ENCODE results near the gene LNPEP.

LNPEP gene

DNA sequence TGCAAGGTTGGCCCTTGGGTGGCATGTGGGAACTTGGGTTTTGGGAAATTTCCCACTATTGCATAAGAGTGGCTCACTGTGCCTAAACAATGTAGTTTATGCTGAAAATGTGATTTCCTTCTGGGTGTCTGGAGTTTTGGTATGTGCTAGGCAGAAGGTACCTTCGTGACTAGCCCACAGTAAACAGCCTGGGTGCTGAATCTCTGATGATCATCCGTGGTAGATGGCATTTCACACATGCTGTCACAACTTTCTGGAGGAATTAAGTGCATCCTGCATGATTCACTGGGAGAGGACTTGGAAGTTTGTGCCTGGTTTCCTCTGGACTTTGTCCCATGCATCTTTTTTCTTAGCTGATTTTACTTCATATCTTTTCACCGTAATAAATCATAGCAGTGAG lies 64.5 kb downstream of the LNPEP start:
- no peak for DNase-seq (ENCODE audit: low read depth, low spot score)

DNA sequence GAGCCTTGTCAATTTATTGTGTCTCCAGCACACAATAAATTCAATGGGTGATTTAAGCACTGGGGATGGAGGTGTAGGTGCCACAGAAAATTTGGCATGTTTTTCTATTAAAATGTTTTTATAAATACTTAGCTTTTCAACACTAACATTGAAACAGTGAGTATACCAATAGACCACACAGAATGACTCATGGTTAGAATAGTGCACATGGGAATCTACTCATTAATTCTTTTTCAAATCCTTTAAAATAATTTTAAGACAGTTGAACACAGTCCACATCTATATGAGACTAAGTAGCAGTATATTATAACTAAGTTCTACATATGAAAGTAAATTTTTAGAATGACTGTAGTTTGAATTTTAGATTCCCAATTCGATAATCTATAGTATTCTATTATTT lies 67.1 kb downstream of the LNPEP start:
- no peak for DNase-seq (ENCODE audit: low read depth, low spot score)

DNA sequence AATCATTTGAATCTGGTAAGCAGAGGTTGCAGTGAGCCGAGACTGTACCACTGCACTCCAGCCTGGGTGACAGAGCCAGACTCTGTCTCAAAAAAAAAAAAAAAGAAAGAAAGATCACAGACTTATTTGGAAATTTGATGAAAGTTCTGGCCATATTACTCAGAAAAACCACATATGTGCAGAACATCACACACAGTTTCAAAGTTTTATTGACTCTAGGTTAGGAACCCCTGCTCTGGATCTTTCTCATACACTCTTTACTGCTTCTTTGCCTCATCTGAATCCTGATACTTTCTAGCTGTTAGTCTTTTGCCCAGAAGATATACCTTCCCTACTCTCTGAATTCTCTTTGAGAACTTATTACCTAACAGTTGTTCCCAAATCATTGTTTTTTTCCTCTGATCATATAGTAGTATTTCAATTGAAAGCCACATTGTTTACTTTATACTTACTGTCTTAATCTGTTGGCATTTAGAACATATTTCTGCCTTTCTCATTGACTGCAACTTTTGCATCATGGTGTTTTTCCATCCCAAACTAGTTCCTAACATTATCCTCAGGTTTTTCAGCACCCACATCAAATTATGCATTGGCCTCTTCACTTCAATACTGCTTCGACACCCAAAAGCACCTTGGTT lies 68.7 kb downstream of the LNPEP start:
- no peak for DNase-seq (ENCODE audit: low read depth, low spot score)

DNA sequence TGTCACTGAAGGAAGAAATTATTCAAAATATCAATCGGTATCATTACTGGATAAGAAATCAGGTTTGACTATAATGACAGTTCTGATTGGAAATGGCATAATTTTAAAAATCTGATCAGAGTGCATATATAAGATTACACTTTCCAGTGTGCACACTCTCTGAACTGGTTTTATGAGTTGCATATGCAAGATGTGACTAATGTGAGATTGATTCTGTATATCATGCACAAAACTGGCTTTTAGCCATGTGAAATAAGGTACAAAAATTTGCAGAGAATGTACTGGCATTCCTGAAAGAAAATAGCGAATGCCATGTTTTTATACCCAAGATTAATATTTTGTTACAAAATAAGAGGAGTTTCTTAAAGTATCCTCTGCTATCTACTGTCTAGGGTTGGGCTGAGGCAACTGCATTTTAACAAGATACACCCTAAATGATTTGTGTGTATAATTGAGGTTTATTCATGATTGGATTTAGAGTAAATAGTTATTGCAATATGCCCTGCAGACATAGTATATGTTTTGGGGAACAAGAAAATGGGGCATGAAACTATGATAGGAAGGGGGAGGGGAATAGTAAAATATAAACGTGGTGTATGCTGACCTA lies 70.7 kb downstream of the LNPEP start:
- no peak for DNase-seq (ENCODE audit: low read depth, low spot score)

GRCh38 chr5:97009212-97009898 lies 73.5 kb downstream of the LNPEP start:
- DNase-seq (ENCODE audit: low read depth, low spot score) = no peak

DNA sequence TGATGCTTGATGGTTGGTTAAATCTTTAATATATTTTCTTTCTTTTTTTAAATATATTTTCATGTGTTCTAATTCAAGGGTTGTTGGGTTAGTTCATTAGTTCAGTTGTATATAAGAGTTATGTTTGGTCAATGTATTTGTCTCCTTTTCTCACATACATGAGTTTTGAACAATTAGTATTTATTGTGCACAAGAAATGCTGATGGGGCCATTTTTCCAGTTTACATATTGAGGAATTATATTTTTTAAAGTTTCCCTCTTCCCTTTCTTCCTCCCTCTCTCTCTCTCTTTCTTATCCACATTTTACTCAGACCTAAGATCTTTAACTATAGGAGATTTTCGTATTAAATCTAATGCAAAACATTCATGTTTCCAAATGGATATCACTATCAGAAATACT lies 74.0 kb downstream of the LNPEP start:
- DNase-seq (ENCODE audit: low read depth, low spot score) = no peak

DNA sequence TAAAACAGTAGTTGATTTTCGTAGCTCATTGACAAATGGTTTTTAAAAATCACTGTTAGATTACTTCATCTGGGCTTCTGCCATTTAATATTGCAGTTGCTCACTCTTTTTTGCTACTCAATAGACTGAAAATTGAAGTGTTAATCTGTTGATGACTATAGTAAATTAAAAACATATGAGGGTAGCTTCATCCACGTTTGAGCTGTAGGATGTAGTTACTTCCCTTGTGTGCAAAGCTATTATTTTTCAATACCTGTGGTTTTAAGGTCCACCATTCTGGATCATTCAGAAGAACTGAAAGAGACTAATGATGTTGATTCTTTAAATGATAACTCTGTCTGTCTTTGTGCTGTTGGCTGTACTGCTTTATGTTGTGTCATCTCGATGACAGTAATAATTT lies 74.7 kb downstream of the LNPEP start:
- DNase-seq (ENCODE audit: low read depth, low spot score) = no peak

GRCh38 chr5:97011567-97011966 lies 75.7 kb downstream of the LNPEP start:
- DNase-seq (ENCODE audit: low read depth, low spot score) = no peak

GRCh38 chr5:97019435-97020117 lies 83.7 kb downstream of the LNPEP start:
- no peak for DNase-seq (ENCODE audit: low read depth, low spot score)

DNA sequence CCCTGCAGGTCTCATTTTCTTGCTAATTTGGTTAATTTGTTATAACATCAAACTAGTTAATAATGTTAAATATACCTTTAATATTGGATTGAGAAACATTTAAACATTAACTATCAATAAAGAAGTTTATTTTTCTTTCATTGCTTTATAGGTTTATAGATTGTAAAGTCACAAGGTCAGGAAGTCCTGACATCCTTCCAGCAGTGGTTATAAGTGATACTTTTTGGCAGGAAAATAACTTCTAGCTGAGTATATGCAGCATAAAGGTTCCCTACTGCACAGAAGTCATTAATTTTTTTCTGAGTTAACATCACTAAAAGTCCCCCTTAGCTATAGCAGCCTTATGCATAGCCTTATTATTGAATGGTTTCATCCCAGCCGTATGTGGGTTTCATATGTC lies 85.5 kb downstream of the LNPEP start:
- DNase-seq (ENCODE audit: low read depth, low spot score) = no peak

DNA sequence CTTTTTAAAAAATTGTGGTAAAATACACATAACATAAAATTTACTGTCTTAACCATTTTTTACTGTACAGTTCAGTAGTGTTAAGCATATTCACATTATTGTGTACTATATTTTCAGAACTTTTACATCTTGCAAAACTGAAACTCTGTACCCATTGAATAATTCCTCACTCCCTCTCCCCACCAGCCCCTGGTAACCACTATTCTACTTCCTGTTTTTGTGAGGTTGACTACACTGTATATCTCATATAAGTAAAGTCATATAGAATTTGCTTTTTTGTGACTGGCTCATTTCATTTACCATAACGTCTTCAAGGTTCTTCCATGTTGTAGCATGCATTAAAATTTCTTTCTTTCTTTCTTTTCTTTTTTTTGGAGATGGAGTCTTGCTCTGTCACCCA lies 87.0 kb downstream of the LNPEP start:
- no peak for DNase-seq (ENCODE audit: low read depth, low spot score)

GRCh38 chr5:97026721-97027120 lies 90.8 kb downstream of the LNPEP start:
- DNase-seq (ENCODE audit: low read depth, low spot score) = no peak

DNA sequence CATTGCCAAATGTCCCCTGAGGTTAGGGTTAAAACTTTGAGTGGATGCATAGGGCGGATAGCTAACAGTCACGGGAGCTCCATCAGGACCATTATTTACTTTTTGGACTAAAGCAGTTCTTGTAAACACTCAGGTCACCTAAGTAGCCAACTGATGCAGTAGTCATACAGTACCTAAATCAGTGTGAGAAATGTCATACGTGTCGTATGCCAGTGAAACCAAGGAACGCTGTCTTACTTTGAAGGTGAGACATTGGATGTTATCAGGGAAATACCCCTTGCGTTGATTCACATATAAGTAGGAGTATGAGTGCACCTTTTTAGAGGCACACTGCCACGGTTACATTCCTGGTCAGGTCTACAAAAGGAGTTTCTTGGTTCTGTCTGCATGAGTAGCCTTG lies 101.9 kb downstream of the LNPEP start:
- DNase-seq (ENCODE audit: low read depth, low spot score) = no peak

DNA sequence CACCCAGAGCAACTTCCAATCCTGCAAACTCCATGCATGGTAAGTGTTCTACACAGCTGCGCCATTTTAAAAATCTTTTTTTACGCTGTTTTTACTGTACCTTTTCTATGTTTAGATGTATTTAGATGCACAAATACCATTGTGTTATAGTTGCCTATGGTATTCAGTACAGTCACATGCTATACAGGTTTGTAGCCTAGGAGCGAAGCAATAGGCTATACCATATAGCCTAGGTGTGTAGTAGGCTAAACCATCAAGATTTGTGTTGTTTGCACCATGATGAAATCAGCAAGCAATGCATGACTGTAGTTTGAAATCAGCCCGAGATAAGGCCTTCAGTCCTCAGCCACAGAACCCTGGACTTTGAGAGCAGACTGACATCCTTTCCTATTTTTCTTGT lies 105.4 kb downstream of the LNPEP start:
- DNase-seq (ENCODE audit: low read depth, low spot score) = no peak

GRCh38 chr5:97042996-97043395 lies 107.1 kb downstream of the LNPEP start:
- DNase-seq (ENCODE audit: low read depth, low spot score) = no peak

GRCh38 chr5:97043511-97043910 lies 107.6 kb downstream of the LNPEP start:
- no peak for DNase-seq (ENCODE audit: low read depth, low spot score)

- DNase-seq (ENCODE audit: low read depth, low spot score) = peak; percentile 54
These were observed 108.2 kb downstream of the LNPEP start for GRCh38 chr5:97044052-97044451.

DNA sequence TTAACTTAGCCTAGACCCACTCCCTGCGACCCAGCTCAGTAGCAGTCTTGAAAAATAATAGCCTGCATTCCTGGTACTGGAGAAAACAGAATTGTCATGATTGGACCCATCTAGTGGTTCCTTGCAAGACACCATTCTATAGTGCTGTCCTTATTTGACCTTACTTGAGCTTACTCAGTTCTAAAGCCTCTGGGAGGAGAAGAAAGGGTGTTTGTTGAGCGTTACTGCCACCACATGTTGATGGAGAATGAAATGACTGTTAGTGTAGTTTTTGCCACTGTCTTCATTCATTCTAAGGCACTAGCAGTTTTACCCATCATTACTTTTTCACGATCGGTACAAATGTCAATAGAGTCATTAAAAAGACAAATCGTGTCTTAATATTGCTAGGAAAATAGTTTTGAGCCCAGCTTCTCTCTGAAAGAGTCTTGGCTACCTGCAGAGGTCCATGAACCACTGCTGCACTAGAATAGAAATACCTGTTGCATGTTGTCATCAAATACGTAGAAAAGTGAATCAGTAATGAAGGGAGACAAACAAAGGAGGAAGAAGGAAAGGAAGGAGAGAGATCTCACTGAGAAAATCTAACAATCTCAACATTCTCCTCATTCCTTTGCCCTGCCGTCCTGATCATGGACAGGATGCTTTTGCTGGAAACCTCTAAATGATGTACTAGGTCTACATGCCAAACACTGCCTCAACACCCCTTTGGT lies 110.5 kb downstream of the LNPEP start:
- no peak for DNase-seq (ENCODE audit: low read depth, low spot score)

DNA sequence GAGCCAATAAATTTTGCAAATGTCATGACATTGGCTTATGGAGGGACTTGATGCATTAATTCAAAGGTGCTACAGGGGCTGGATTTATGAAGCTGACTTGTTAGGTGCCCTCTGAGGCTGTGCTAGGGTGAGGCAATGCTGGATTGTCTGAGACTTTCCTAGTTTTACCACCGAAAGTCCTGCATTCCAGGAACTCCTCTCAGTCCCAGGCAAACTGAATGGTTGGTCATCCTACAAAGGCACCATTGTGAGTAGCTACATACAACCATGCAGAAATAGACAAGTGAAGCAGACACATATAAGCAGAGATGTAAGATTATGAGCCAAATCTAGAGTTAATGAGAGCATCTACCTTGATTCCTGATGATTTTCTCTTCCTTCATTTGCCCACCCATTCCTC lies 111.2 kb downstream of the LNPEP start:
- DNase-seq (ENCODE audit: low read depth, low spot score) = no peak

DNA sequence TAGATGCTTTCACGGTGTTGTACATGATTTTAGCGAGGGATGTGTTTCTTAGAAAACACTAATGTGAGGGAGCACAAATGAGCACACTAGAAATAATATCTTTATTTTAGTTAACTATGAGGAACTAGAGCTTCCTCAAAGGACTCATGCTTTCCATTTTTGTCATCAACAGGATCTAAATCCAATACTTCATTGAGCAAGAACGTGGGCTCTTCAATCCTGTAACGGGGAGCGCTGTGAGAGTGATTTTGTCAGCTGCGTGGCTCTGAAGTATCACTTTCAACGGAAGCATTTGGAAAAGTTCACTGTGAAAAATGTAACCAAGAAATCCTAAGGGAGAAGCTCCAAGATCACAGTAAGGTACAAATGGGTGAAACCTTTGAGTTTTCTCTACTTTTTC lies 113.3 kb downstream of the LNPEP start:
- DNase-seq (ENCODE audit: low read depth, low spot score) = no peak

DNA sequence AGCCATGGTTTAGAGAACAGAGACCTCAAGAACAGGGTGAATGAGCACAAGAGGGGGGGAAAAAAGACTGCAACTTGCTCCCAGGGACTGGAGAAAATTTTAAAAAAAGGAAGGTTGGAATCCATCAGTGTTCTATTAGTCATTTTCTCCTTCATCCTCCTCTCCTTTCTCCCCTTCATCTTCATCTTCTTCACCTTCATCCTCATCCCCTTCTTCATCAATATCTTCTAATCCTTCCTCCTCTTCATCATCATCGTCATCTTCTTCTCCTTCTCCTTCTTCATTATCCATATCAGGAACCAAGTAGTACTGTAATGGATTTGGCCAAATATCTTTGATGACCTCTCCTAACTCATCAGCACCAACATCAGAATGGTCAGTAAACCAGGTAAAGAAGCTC lies 120.4 kb downstream of the LNPEP start:
- no peak for DNase-seq (ENCODE audit: low read depth, low spot score)

GRCh38 chr5:97062046-97062445 lies 126.2 kb downstream of the LNPEP start:
- DNase-seq (ENCODE audit: low read depth, low spot score) = no peak

Measured in iPS DF 19.7 (cell line).